ENCODE measurements around the gene ADAP1. TPM values are rescaled to one million over a fixed set of nuclear protein-coding genes. Genes with fewer than 3 reads are reported as not detected.
A peak's percentile ranks its signal among the peaks of the same experiment; 100 is the strongest.

Gene ADAP1
- total and polyA plus RNA-seq, 9 donors = 2.0 to 6.1 (median 3.3) TPM

DNA sequence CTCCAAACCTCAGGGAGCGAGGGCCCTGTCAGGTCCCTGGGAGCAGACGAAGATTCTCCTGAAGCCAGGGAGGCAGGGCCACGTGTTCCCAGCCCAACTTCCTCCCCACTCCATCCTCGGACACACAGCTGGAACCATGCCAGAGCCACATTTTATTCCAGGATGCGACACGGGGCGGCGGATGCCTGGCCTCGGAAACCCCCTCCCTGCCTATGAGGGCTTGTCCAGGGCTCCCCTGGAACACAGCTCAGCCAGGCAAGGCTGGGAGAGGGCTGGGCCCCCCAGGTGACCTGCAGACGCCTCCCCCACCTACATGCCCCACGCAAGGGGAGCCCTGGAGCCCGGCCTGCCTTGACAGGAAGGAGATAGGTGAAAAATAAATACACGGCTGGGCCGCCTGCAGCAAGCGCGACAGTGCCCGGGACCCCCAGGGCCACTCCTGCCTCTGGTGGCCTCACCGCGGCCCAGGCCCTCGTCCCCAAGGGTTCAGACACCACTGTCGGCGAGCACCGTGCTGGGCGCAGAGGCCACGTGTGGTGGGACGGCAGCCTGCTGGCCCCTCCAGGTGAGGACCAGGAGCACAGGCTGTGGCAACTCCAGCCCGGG lies 56.6 kb downstream of the ADAP1 start:
- Histone ChIP-seq H3K36me3 (ENCODE audit: control insufficient read depth, insufficient read depth, low read length) (peaks cover 45% of the 10 kb centered on the region), H3K4me1 (ENCODE audit: control insufficient read depth, insufficient read depth, low read length) (peaks cover 20% of the 10 kb centered on the region), H3K27ac (ENCODE audit: low read length) (peak overlapping the region; percentile 29), H3K9me3 (replicated peaks; ENCODE audit: control insufficient read depth, low read depth, low read length) (no peaks in the 10 kb centered on the region), H3K4me3 (ENCODE audit: low read length) (no peak overlapping the region), H3K27me3 (ENCODE audit: control insufficient read depth, insufficient read depth, low read length) (no peaks in the 10 kb centered on the region)
- 49% methylated on average over 22 of the region's 27 CpGs for WGBS (ENCODE audit: insufficient coverage)
- peak; percentile 75 for DNase-seq

DNA sequence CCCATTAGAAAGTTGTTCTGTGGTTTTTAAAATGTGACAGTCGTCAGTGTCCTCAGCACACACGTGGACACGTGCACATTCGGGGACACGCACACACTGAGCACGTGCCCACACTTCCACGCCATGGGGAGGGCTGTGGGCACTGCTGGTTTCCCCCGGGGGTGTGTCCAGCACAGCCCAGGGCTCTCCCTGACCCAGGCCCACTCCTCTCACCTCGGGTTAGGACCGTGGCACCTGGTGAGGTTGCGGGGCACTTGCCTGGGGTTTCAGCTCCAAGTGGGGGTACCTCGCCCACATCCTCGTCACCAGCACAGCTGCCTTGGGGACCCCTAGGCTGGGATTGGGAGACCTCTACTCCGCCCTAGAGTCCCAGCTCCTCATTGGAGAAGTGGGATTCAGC lies 57.4 kb downstream of the ADAP1 start:
- Histone ChIP-seq H3K4me1 (ENCODE audit: control insufficient read depth, insufficient read depth, low read length) (peaks cover 20% of the 10 kb centered on the region), H3K4me3 (ENCODE audit: low read length) (no peak overlapping the region), H3K27me3 (ENCODE audit: control insufficient read depth, insufficient read depth, low read length) (no peaks in the 10 kb centered on the region), H3K36me3 (ENCODE audit: control insufficient read depth, insufficient read depth, low read length) (peaks cover 53% of the 10 kb centered on the region), H3K27ac (ENCODE audit: low read length) (no peak overlapping the region), H3K9me3 (replicated peaks; ENCODE audit: control insufficient read depth, low read depth, low read length) (no peaks in the 10 kb centered on the region)
- WGBS (ENCODE audit: insufficient coverage) = 82% methylated on average over 13 of the region's 14 CpGs
- no peak for DNase-seq

DNA sequence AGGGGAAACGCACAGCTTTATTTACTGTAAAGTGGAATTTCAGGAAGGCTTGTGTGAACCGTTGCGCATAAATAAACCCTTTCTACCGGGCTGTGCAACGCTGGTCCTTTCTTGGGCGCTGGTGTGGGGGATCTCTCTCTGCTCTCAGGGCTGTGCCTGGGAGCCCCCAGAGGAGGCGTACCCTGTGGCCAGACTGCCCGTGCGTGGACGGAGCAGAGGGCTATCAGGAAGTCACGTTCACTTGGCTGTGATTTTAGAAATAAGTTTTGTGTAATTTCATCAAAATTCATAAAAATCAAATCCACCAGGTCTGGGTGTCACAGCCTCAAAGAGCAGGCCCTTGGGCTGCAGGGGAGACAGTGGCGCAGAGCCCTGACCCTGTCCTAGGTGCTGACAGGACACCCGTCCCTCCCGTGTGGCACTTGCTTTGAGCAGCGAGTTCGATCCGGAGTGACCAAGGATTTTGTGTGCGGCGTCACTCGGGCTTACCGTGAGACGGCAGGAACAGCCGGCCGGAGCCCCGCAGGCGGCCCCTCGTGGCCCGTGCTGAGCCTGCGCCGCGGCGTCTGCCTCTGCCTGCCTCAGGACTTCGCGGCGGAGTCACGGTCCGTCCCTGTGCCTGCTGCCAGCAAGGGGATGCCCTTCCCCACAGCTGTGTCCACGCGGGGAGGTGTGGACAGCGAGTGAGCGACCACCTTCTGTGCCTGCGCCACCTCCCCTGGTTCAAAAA lies 58.0 kb downstream of the ADAP1 start:
- 83% methylated on average over 31 of the region's 42 CpGs for WGBS (ENCODE audit: insufficient coverage)
- no peak for DNase-seq
- Histone ChIP-seq H3K4me3 (ENCODE audit: low read length) (no peak overlapping the region), H3K27me3 (ENCODE audit: control insufficient read depth, insufficient read depth, low read length) (no peaks in the 10 kb centered on the region), H3K27ac (ENCODE audit: low read length) (no peak overlapping the region), H3K9me3 (replicated peaks; ENCODE audit: control insufficient read depth, low read depth, low read length) (no peaks in the 10 kb centered on the region), H3K4me1 (ENCODE audit: control insufficient read depth, insufficient read depth, low read length) (peaks cover 20% of the 10 kb centered on the region), H3K36me3 (ENCODE audit: control insufficient read depth, insufficient read depth, low read length) (peaks cover 59% of the 10 kb centered on the region)

DNA sequence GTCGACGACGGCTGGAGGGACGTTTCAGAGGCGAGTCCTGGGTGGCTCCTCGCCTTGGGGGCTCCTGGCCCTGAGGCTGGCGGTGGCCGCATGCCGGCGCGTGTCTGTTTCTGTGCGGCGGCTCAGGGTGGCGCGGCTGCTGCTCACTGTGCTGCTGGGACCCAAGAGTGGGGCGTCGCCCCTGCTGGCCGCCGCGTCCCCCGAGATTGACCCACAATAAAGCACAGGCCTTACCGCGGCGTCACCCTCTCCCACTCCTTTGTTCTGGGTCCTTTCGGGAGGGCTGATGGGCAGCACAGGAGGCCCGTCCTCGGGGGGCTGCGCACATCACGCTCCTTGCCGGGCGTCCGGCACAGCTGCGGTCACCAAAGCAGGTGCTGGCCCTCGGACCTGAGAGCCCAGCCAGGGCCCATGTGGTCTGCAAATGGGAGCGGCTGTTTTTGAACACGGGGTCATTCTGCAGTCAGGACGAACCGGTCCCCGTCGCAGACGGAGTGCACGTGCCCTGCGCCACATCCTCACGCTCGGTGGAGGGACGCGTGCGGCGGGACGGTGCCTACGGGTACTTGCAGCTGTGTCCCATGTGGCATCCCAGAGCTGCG lies 58.9 kb downstream of the ADAP1 start:
- no peak overlapping the region for H3K4me3 ChIP-seq (ENCODE audit: low read length)
- no peaks in the 10 kb centered on the region for H3K27me3 ChIP-seq (ENCODE audit: control insufficient read depth, insufficient read depth, low read length)
- no peak for DNase-seq
- peaks cover 69% of the 10 kb centered on the region for H3K36me3 ChIP-seq (ENCODE audit: control insufficient read depth, insufficient read depth, low read length)
- WGBS (ENCODE audit: insufficient coverage) = 92% methylated on average over 52 of the region's 52 CpGs
- H3K4me1 ChIP-seq (ENCODE audit: control insufficient read depth, insufficient read depth, low read length) = peaks cover 12% of the 10 kb centered on the region
- no peaks in the 10 kb centered on the region for H3K9me3 ChIP-seq (replicated peaks; ENCODE audit: control insufficient read depth, low read depth, low read length)
- no peak overlapping the region for H3K27ac ChIP-seq (ENCODE audit: low read length)

DNA sequence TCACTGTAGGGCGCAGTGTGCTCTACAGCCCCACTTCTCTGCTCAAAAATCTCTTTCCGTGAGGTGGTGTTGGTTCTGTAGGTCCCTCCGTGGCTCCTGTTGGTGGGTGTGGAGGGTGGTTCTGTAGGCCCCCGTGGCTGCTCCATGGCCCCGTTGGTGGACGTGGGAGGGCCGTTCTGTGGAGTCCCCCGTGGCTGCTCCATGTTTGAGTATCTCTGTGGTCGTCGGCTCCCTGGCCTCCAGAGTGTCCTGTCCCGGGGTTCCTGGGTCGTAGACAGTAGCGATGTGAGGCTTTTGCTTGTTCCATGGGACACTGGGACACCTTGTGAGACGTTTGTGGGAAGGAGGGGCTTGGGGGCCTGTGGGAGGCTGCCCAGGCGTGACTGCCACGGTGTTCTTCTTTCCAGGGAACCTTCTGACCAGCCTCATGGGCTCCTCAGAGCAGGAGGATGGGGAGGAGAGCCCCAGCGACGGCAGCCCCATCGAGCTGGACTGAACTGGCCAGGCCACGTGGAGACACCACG lies 59.5 kb downstream of the ADAP1 start:
- no peak overlapping the region for H3K4me3 ChIP-seq (ENCODE audit: low read length)
- no peaks in the 10 kb centered on the region for H3K9me3 ChIP-seq (replicated peaks; ENCODE audit: control insufficient read depth, low read depth, low read length)
- WGBS (ENCODE audit: insufficient coverage) = 88% methylated on average over 17 of the region's 21 CpGs
- no peak overlapping the region for H3K27ac ChIP-seq (ENCODE audit: low read length)
- no peak for DNase-seq
- peaks cover 72% of the 10 kb centered on the region for H3K36me3 ChIP-seq (ENCODE audit: control insufficient read depth, insufficient read depth, low read length)
- H3K4me1 ChIP-seq (ENCODE audit: control insufficient read depth, insufficient read depth, low read length) = peaks cover 12% of the 10 kb centered on the region
- no peaks in the 10 kb centered on the region for H3K27me3 ChIP-seq (ENCODE audit: control insufficient read depth, insufficient read depth, low read length)

DNA sequence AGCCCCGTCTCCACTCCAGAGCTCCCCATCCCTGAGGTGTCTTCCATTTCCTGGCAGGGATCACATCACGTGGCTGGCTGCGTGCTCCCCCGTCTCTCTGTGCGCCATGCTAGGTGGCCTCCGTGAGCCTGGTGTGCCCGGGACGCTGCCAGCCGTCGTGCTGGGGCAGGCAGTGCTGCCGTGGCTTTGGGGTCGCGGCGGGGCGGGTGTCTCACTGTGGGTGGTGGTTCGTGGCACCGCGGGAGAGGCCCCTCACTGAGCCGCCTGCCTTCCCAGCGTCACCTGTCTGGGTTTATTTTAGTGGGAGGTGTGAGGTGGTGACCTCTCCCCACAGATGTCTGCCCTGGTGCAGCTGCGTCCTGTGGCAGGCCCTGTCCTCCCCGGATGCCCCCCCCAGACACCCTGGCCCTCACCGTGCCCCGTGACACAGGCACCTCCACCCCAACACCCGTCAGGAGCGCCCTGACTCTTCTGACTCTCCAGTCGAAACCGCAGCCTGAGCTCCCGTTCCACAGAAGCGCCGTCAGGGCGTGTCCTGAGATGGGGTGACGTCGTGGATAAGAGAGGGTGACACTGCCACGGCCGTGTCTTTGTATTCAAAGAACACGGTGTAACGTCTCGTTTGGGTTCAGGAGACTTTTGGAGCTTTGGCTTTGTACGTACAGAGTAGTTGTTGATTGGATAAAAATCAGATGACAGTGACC lies 60.2 kb downstream of the ADAP1 start:
- Histone ChIP-seq H3K4me3 (ENCODE audit: low read length) (no peak overlapping the region), H3K9me3 (replicated peaks; ENCODE audit: control insufficient read depth, low read depth, low read length) (no peaks in the 10 kb centered on the region), H3K27me3 (ENCODE audit: control insufficient read depth, insufficient read depth, low read length) (no peaks in the 10 kb centered on the region), H3K4me1 (ENCODE audit: control insufficient read depth, insufficient read depth, low read length) (peaks cover 12% of the 10 kb centered on the region), H3K27ac (ENCODE audit: low read length) (no peak overlapping the region), H3K36me3 (ENCODE audit: control insufficient read depth, insufficient read depth, low read length) (peaks cover 73% of the 10 kb centered on the region)
- 92% methylated on average over 34 of the region's 40 CpGs for WGBS (ENCODE audit: insufficient coverage)
- no peak for DNase-seq

DNA sequence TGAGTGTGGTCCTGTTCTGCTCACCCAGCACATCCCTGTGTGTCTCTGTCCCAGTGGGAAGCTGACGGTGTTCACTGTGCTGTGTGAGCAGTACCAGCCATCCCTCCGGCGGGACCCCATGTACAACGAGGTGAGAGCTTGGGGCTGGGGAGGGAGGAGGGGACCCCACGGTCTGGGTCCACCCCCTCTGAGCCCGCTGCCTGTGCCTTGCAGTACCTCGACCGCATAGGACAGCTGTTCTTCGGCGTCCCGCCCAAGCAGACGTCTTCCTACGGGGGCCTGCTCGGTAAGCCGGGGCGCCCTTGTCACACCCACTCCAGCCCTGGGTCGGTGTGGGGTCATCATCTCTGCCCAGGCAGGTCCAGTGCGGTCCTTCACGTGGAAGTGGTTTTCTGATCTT lies 60.8 kb downstream of the ADAP1 start:
- H3K9me3 ChIP-seq (replicated peaks; ENCODE audit: control insufficient read depth, low read depth, low read length) = no peaks in the 10 kb centered on the region
- H3K4me3 ChIP-seq (ENCODE audit: low read length) = no peak overlapping the region
- peaks cover 12% of the 10 kb centered on the region for H3K4me1 ChIP-seq (ENCODE audit: control insufficient read depth, insufficient read depth, low read length)
- no peak overlapping the region for H3K27ac ChIP-seq (ENCODE audit: low read length)
- H3K36me3 ChIP-seq (ENCODE audit: control insufficient read depth, insufficient read depth, low read length) = peaks cover 78% of the 10 kb centered on the region
- DNase-seq = no peak
- 91% methylated on average over 13 of the region's 19 CpGs for WGBS (ENCODE audit: insufficient coverage)
- no peaks in the 10 kb centered on the region for H3K27me3 ChIP-seq (ENCODE audit: control insufficient read depth, insufficient read depth, low read length)

DNA sequence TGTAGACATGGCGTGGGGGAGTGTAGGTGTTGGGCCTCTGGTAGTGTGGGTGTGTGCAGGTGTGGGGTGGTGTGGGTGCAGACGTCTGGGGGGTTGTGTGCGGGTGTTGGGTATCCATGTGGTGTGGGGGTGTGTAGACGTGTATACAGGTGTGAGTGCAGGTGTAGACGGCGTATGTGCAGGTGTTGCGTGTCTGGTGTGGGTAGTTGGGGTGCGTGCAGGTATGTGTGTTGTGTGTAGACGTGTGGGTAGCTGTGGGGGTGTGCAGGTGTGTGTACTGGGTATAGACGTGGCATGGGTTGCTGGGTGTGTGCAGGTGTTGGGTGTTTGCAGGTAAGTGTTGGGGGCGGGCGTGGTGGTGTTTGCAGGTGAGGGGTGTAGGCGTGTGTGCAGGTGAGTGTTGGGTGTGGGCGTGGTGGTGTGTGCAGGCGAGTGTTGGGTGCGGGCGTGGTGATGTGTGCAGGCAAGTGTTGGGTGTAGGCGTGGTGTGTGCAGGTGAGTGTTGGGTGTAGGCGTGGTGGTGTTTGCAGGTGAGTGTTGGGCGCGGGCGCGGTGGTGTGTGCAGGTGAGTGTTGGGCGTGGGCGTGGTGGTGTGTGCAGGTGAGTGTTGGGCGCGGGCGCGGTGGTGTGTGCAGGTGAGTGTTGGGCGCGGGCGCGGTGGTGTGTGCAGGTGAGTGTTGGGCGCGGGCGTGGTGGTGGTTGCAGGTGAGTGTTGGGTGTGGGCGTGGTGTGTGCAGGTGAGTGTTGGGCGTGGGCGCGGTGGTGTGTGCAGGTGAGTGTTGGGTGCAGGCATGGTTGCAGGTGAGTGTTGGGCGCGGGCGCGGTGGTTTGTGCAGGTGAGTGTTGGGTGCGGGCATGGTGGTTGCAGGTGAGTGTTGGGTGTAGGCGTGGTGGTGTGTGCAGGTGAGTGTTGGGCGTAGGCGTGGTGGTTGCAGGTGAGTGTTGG lies 61.6 kb downstream of the ADAP1 start:
- H3K4me1 ChIP-seq (ENCODE audit: control insufficient read depth, insufficient read depth, low read length) = peaks cover 4% of the 10 kb centered on the region
- no peaks in the 10 kb centered on the region for H3K27me3 ChIP-seq (ENCODE audit: control insufficient read depth, insufficient read depth, low read length)
- no peak for DNase-seq
- no peak overlapping the region for H3K4me3 ChIP-seq (ENCODE audit: low read length)
- H3K9me3 ChIP-seq (replicated peaks; ENCODE audit: control insufficient read depth, low read depth, low read length) = no peaks in the 10 kb centered on the region
- WGBS (ENCODE audit: insufficient coverage) = 97% methylated on average over 26 of the region's 48 CpGs
- no peak overlapping the region for H3K27ac ChIP-seq (ENCODE audit: low read length)
- H3K36me3 ChIP-seq (ENCODE audit: control insufficient read depth, insufficient read depth, low read length) = peaks cover 80% of the 10 kb centered on the region

DNA sequence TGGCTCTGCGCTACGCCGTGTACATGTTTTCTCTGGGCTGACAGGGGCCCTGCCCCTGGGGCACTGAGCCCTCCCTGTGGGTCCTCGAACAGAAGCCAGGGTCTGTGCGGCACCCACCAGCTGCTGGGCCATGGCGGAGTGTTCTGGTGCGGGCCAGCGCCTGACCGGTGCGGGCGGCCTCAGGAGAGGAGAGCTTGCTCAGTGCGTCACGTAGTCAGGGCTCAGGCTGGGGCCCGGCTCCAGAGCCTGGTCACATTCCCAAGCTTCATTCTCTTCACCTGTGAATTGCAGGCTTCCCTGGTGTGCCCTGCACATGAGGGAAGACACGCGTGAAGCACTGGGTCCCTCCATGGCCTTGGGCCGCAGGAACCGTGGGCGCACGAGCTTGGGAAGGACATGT lies 62.7 kb downstream of the ADAP1 start:
- Histone ChIP-seq H3K4me3 (ENCODE audit: low read length) (no peak overlapping the region), H3K36me3 (ENCODE audit: control insufficient read depth, insufficient read depth, low read length) (peaks cover 84% of the 10 kb centered on the region), H3K27ac (ENCODE audit: low read length) (no peak overlapping the region), H3K27me3 (ENCODE audit: control insufficient read depth, insufficient read depth, low read length) (no peaks in the 10 kb centered on the region), H3K4me1 (ENCODE audit: control insufficient read depth, insufficient read depth, low read length) (no peaks in the 10 kb centered on the region), H3K9me3 (replicated peaks; ENCODE audit: control insufficient read depth, low read depth, low read length) (no peaks in the 10 kb centered on the region)
- 96% methylated on average over 16 of the region's 20 CpGs for WGBS (ENCODE audit: insufficient coverage)
- no peak for DNase-seq

All from muscle of leg (tissue), 11 donors.